Hematopoietic multipotent progenitor cell treated with erythropoietin and hydrocortisone succinate and interleukin-3 and kit ligand, for 15 days (in vitro differentiated cells): Measurements from ENCODE around the gene SLC10A7.

Source experiments
- DNase-seq: peaks from one replicate; pipeline ENCODE4 v3.0.0-alpha.2; 2015; ENCODE audit warnings: low spot score

The SLC10A7 gene

GRCh38 chr4:146521541-146522097 lies at the start of gene SLC10A7:
Gene SLC10A7, minus strand, starts transcription at chr4:146521940. Its CDS starts 223 bp downstream, at chr4:146521717.
- peak; percentile 73 for DNase-seq

- DNase-seq = no peak
Observed at GRCh38 chr4:146567396-146567795, 45.7 kb upstream of the SLC10A7 start.

- no peak for DNase-seq
Observed at GRCh38 chr4:146564492-146564891, 42.8 kb upstream of the SLC10A7 start.

- DNase-seq = no peak
Observed at GRCh38 chr4:146550161-146550560, 28.4 kb upstream of the SLC10A7 start.

GRCh38 chr4:146548443-146548842 lies 26.7 kb upstream of the SLC10A7 start:
- no peak for DNase-seq

- DNase-seq = no peak
Observed at GRCh38 chr4:146545102-146545501, 23.4 kb upstream of the SLC10A7 start.

GRCh38 chr4:146534178-146534577 lies 12.4 kb upstream of the SLC10A7 start:
- DNase-seq = no peak

GRCh38 chr4:146525754-146526153 lies 4.0 kb upstream of the SLC10A7 start:
- DNase-seq = no peak

GRCh38 chr4:146524663-146525062 lies 2.9 kb upstream of the SLC10A7 start:
- no peak for DNase-seq

GRCh38 chr4:146522869-146523205 lies 1.1 kb upstream of the SLC10A7 start:
- DNase-seq = peak; percentile 14

- DNase-seq = peak; percentile 88
Observed at GRCh38 chr4:146522098-146522868, 543 bp upstream of the SLC10A7 start.

- DNase-seq = peak; percentile 24
Observed at GRCh38 chr4:146520896-146521540, 722 bp downstream of the SLC10A7 start.

- no peak for DNase-seq
Observed at GRCh38 chr4:146514651-146515357, 6.9 kb downstream of the SLC10A7 start.

- no peak for DNase-seq
Observed at GRCh38 chr4:146513548-146513947, 8.2 kb downstream of the SLC10A7 start.

GRCh38 chr4:146511381-146511780 lies 10.4 kb downstream of the SLC10A7 start:
- DNase-seq = no peak

GRCh38 chr4:146510942-146511341 lies 10.8 kb downstream of the SLC10A7 start:
- no peak for DNase-seq

- no peak for DNase-seq
Observed at GRCh38 chr4:146508229-146508939, 13.4 kb downstream of the SLC10A7 start.

GRCh38 chr4:146507632-146508031 lies 14.1 kb downstream of the SLC10A7 start:
- DNase-seq = no peak

- DNase-seq = no peak
Observed at GRCh38 chr4:146506272-146506671, 15.5 kb downstream of the SLC10A7 start.

GRCh38 chr4:146500216-146500615 lies 21.5 kb downstream of the SLC10A7 start:
- DNase-seq = no peak

- no peak for DNase-seq
Observed at GRCh38 chr4:146498291-146498690, 23.4 kb downstream of the SLC10A7 start.

GRCh38 chr4:146495269-146495668 lies 26.5 kb downstream of the SLC10A7 start:
- no peak for DNase-seq
